ENCODE measurements around the gene MAP1B. TPM values are rescaled to one million over a fixed set of nuclear protein-coding genes. Genes with fewer than 3 reads are reported as not detected.

The MAP1B gene
- total RNA-seq (2022; extraction: Qiagen RNA extraction; ENCODE audit: low read depth): 25.5 to 57.1 TPM (median 43.2 TPM) in 5 replicates

DNA sequence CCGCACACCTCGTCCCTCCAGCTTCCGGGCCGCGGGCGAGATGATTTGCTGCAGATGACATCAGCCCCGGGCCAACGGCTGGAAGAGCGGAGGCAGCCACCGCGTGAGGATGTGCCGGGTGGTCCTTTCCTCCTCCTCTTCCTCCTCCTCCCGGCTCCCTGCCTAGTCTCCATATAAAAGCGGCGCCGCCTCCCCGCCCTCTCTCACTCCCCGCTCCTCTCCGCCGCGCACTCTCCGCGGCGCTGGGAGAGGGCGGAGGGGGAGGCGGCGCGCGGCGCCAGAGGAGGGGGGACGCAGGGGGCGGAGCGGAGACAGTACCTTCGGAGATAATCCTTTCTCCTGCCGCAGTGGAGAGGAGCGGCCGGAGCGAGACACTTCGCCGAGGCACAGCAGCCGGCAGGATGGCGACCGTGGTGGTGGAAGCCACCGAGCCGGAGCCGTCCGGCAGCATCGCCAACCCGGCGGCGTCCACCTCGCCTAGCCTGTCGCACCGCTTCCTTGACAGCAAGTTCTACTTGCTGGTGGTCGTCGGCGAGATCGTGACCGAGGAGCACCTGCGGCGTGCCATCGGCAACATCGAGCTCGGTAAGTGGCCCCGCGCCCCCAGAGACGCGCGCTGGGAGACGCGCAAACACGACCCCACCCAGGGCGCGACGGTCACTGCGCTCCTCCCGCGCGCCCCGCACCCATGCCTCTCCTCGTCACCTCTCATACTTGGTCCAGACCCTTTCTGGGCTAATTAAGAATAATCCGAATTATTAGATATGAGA is at the start of gene MAP1B:
MAP1B (plus strand) TSS at position 345 of the 770 bp plus-strand sequence; CDS start at position 402, 57 bp downstream.

Other genes starting within 250 kb of the MAP1B start
- gene MRPS27, start 212.8 kb downstream of the MAP1B start, total RNA-seq (2022; extraction: Qiagen RNA extraction; ENCODE audit: low read depth): 52.7 to 60.7 TPM (median 57.3 TPM) in 5 replicates
- gene PTCD2, start 212.9 kb downstream of the MAP1B start, total RNA-seq (2022; extraction: Qiagen RNA extraction; ENCODE audit: low read depth): 7.7 to 10.3 TPM (median 9.1 TPM) in 5 replicates